Medulla oblongata (tissue), 1 donor: ENCODE measurements around the gene C3orf18.
A peak's percentile ranks its signal among the peaks of the same experiment; 100 is the strongest.

Experiments
- DNase-seq: peaks from one replicate; pipeline ENCODE4 v3.0.0-alpha.2; 2015; ENCODE audit errors: extremely low spot score

The C3orf18 gene

GRCh38 chr3:50551054-50551659, 16.4 kb downstream of the C3orf18 start:
- no peak for DNase-seq

DNA sequence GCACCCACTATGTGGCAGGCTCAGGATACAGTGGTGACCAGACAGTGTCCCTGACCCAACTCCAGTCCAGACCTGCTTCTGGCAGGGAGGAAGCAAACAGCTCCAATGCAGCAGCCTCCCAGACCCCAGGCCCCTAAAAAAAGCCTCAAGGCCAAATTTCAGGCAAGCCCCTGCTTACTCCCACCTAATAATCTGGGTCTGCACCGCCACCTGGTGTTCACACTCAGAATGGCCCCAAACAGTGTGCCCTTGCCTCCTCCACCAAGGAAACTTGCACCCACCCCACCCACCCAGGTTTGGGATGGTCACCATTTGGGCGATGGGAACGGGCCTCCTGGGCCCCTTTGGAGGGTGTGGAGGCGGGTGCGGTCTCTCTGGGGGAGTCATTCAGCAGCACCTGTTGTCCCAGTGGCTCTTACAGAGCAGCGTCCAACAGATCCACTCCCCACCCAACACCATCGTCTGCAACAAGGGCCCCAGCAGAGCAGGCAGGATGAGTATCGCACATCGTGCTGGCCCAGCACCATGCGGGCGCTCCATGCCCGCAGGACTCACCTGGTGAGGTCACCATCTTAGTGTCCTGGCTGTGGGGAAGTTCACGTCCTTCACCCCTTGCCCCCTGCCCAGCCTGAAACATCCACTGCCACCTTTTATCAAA, 17.3 kb downstream of the C3orf18 start:
- DNase-seq, result peak; percentile 54

- no peak for DNase-seq
These were observed 18.3 kb downstream of the C3orf18 start for GRCh38 chr3:50549226-50549625.

DNA sequence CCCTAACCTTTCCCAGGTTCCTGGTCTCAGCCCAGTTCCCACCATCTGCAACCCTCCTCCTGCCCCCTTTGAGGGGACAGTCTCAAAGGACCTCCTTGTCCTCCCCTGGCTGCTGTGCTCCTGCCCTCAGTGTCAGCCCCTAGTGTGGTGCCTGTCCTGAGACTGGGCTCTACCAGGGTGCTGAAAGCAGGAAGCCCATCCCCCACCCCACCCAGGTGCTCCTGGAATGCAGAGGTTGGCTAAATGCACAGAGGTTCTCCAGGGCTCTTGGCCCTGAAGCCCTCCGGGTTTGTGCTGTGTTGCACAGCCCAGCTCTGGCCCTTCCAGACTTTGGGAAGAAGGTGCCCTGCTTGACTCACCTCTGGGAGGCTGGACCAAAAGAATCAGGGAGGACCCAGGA, 21.8 kb downstream of the C3orf18 start:
- no peak for DNase-seq

GRCh38 chr3:50542177-50543034, 25.1 kb downstream of the C3orf18 start:
- peak; percentile 77 for DNase-seq

DNA sequence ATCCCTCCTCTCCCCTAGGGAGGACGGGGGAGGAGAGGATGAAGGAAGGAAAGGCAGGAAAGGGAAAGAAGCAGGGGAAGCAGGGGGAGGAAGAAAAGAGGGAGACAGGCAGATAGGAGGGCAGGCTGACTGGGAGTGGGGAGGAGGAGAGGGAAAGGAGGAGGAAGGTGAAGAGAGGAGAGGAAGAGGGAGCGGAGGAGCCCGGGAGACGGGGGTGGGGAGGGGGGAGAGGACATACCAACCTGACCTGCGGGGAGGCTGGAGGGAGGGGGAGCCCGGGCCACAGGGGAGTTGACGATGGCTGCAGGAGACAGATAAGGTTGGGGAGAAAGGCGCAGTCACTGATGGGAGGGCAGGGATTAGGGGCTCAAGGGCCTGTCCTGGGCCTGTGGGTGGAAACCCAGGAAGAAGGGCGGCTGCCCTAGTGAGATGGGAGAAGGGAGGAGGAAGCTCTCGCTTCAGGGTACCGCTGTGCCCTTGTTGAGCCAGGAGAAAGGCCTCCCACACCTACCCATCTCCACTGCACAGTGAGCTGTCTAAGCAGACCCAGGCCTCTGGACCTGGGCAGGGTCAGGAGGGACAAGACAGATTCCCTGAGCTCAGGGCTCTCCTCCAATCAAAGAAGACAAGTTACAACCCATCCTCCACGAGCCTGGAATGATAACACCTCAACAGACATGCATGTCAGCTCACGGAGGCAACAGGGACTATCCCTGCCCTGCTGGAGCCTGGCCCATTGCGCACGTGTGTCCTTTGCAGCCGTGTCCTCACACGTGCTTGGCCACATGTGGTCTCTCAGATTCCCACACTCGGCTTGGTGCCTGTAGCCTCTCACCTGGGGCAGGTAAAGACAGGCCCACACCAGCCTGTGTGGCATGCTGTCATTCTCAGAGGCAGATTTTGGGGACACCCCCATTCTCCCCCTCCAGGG, 27.9 kb downstream of the C3orf18 start:
- no peak for DNase-seq

DNA sequence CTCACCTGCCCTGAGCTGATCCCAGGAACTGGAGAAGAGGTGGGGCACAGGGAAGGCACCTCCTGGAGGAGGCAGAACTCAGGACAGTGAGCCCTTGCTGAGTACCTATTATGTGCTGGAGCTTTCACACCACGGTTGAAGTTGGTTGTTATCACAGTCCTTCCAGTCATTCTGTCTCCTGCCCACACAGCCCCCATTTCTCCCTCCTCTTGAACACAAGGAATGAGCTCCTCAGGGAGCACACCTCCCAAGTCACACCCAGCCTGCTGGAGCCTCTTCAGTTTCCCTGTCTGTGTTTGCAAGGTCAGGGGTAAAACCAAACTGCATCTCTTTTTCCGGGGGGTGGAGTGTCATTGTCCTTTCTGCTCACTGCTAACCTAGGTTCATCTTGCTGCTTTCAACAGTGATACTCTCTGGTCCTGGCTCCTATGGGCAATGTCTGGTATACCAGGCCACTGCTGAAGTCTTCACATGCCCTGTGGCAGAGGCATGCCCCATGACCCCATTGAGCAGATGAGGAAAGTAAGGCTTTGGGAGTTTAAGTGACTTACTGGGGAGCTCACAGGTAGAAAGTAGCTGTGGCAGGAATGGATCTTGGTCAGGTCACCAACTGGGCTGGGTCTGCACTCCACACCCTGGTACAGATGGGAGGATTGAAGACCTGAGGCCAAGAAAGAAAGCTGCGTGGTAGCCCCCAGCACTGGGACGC, 30.0 kb downstream of the C3orf18 start:
- DNase-seq, result no peak

- DNase-seq, result no peak
These were observed 30.9 kb downstream of the C3orf18 start for GRCh38 chr3:50536471-50537180.

DNA sequence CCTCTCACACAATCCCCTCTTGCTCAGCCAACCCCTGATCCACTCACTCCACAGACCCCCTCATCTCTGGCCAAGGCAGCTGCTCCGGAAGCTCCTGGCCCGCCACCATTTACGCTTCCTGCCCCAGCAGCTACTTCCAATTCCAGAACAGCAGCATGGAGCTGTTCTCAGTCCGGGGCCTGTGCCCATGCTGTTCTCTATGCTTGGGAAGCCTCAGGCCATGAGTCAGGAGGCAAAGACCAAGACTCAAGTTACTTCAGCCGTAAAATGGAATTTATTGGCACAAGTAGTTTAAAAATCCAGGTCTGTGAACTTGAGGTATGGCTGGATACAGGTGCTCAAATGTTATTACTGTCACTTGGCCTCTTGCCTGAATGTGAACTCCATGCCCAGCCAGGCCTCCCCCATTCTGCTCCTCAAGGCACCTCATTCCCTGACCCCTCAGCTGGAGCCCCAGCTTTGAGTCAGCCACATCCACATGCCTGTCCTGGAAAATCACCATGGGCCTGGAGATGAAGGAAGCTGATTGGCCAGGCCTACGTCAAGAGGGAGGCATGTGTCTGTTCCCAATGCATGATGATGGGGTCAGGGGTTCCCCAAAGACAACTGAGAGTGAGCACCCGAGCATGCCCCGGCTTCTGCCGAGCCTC, 32.7 kb downstream of the C3orf18 start:
- no peak for DNase-seq

DNA sequence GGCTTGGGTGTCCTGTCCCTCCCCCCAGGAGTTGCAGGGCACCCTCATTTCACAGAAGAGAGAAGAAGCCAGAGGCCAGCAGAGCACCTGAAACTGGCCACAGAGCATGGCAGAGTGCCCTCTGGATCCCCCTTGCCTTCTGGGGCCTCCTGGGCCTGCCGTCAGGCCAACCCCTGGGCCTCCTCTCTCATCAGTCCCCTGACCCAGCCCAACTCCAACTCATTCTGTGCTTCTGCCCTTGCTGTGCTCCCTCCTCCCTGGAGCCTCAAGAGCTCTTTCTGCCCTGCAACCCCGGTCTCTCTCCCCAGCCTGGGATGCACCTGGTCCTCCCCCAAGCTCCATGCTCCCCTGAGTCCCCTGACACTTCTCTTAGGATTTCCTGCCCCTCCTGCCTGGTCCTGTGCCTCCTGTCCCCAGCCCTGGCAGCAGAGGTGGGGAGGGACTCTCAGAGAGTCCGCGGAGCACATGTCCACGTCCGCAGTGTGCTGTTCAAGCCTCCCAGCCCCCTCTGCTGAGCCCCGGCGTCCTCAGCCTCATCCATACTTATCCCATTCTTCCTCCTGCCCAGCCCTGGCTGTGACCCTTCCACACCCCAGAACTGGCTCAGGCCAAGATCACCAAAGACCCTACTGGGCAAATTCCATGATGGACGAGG, 33.6 kb downstream of the C3orf18 start:
- no peak for DNase-seq

DNA sequence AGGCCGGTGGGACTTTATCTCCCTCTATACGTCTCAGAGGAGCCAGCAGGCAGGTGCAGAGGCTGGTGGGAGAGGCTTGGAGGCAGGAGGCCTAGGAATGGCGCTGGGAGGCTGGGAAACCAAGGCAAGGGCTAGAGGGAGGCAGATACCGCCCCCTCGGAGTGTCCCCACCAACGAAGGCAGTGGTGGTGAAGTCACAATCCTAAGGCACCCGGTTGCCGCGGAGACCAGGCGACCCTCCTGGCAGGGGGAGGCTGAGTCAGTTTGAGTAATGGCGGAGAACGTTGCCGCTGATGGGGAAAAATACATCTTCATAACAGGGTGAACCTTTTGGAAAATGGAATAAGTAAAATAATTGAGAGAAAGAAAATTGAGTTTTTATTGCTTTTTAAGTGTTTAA, 34.2 kb downstream of the C3orf18 start:
- no peak for DNase-seq

GRCh38 chr3:50532062-50532705, 35.4 kb downstream of the C3orf18 start:
- DNase-seq, result no peak

- no peak for DNase-seq
These were observed 36.3 kb downstream of the C3orf18 start for GRCh38 chr3:50531201-50531600.

GRCh38 chr3:50530001-50530970, 37.3 kb downstream of the C3orf18 start:
- no peak for DNase-seq

DNA sequence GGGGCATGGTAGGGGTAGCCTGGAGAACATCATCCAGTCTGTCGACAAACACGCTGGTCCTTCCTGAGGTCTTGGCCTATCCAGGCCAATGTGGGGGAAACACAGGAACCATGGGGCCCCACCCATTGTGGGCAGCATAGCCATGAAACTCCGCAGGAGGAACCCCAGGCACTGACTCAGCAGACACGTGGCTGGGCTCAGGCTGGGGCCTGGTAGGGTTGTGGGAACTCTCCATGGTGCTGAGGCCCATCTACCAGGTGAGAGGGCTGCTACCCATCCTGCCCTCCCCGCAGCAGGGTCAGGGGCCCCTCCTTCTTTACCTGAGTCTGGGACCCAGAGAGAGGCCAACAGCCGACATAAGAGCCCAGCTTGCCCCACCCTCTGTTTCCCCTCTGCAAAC, 41.6 kb downstream of the C3orf18 start:
- DNase-seq, result peak; percentile 13

DNA sequence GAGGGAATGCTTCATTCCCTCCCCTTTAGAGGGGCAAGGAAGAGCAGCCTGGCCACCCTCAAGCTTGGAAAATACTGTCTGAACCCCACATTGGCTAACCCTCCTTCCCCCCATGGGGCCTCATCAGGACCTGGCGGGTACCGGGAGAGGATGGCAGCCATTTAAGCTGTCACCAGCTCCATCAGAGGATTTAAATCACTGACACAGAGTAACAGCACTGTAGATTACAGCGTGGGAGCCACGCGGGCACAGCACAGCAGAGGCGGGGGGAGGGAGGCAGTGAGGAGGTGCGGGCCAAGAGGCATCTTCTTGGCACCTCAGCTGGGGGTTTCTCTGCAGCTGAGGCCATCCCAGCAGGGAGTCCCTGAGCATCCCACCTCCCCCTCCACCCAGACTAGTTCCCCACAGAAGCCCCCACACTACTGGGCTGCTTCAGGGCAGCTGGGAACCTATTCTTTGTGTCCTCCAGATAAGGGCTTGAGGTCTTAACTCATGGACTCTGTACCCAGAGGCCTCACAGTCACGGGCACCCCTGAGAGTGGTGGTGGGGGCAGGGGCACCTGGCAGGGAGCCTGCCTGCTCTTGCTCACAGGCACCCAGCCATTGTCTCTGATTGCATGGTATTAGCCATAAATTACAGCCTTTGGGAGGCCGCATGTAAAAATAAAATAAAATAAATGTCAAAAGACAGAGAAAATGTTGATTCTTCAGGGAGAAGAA, 42.2 kb downstream of the C3orf18 start:
- DNase-seq, result no peak

DNA sequence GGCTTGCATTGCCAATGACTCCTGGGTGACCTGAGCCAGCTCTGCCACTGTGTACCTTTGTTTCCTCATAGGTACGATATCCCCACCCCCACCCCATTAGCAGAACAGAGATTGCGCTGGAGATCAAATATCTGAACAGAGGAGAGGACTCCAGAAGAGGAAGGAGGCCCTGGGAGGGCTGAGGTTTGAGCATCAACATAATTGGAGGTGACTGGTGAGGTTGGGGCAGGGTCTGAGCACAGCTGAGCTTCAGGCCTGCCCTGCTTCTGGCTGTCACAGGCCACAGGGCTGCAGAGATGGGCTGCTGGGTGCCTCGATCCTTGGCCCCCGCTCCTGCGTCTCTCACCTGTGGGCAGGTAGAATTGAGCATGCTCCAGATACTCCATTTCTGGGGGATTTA, 42.8 kb downstream of the C3orf18 start:
- no peak for DNase-seq
